NCI-H2107 treated with DMSO at 0.1 percent for 48 hours (cell line): ENCODE measurements around the gene CCNYL1.
A peak's percentile ranks its signal among the peaks of the same experiment; 100 is the strongest.
"Not testable (repeated sequence)": the region's sequence is repeated elsewhere in the genome, so short reads cannot be mapped to it uniquely, and the experiment has no call there.

Experiments
- DNase-seq: peaks from one replicate; lab custom pipeline; 2025; ENCODE audit not compliant: unreplicated experiment; lab: John Stamatoyannopoulos, UW

CCNYL1 gene

DNA sequence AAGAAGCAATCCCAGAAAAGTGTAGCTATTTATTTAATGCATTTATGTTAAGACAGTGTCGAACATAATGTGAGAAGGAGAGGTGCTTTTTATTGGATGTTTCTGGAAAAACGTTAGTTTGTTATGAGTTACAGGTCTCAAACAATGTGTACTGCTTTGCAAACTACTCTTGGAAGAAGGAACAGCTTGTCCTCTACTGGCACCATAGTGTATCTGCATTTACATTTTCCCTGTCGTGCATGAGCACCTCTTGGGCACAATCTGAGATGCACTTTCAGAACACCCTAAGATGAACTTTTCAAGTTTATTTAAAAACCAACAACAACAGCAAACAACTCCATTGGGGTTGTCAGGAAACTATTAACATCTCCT lies 22.8 kb downstream of the CCNYL1 start:
- DNase-seq, result no peak

DNA sequence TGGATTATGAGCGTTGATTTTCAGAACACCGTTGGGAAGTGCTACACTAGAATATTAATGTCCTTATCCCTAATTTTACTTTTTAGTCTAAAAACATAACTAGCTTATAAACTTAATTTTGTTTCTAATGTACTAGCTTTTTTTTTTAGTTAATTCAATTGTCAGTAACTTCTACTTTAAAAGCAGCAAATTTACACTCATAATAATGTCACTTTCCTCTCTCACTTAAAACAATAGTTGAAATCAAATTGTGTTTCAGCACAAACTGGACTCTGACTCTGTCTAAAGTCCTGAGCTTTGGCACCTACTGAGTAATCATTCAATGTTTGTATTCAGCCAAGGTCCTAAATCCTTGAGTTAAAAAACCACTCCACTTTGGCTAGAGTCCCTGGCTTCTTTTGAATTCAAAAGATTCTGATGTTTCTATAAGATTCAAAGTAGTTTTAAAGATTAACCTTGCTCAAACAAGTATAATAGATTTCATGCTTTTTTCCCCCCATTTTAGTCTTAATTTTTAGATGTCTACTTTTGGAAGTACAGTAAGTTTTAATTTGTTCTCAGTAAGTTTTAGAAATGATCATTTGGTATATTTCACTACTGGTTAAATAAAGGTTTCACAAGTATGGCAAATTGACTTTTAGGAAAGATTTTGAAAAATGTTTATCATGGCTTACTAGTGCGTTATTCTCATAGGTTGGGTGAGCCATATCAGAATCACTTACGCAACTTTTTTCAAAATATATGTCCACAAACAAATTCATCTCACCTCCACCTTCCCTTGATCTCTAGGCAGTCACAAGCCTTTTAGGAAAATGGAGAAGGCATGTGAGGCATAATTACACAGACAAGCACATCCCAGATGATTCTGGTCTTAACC lies 23.4 kb downstream of the CCNYL1 start:
- no peak for DNase-seq

DNA sequence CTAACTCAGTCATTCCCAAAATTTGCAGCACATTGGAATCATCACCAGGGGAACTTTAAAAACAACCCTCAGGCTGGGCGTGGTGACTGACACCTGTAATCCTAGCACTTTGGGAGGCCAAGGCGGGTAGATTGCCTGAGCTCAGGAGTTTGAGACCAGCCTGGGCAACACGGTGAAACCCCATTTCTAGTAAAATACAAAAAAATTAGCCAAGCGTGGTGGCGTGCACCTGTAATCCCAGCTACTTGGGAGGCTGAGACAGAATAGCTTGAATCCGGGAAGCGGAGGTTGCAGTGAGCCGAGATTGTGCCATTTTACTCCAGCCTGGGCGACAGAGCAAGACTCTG lies 24.0 kb downstream of the CCNYL1 start:
- DNase-seq, result not testable (repeated sequence)

DNA sequence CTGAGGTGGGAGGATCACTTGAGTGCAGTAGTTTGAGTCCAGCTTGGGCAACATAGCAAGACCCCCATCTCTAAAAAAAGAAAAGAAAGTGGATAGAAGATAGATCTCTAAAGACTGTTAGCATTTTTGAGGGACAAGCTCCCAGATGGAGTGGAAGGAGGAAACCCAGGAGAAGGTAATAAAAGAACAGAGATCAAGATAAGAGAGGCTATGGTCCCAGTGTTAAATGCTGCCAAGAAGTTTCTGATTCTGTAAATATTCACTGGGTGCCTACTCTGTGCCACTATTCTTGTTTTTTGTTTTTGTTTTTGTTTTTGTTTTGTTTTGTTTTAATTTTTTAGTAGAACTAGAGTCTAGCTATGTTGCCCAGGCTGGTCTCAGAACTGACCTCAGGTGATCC lies 32.1 kb downstream of the CCNYL1 start:
- no peak for DNase-seq

DNA sequence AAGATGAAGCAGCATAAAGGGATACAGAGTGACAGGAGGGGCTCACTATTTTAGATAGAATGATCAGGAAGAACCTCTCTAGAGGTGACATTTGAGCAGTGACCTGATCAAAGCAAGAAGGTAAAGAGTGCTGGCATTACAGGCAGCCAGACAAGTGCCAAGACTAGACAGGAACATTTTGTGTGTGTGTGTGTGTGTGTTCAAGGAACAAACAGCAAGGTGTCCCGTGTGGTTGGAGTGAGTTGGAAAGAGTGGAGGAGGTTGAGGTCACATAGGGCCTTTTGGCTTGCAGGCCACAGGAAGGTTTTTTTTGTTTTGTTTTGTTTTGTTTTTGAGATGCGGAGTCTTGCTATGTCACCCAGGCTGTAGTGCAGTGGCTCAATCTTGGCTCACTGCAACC lies 32.6 kb downstream of the CCNYL1 start:
- no peak for DNase-seq

DNA sequence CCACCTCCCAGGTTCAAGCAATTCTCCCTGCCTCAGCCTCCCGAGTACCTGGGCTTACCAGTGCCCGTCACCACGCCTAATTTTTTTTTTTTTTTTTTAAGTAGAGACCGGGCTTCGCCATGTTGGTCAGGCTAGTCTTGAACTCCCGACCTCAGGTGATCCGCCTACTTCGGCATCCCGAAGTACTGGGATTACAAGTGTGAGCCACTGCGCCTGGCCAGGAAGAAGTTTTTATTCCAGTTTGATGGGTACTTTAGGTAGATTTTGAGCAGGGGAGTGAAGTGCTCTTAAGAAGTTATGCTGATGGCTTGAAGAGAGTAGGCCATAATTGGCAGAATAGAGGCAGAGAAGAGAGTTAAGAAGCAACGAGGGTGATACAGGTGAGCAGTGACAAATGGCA lies 33.0 kb downstream of the CCNYL1 start:
- no peak for DNase-seq

DNA sequence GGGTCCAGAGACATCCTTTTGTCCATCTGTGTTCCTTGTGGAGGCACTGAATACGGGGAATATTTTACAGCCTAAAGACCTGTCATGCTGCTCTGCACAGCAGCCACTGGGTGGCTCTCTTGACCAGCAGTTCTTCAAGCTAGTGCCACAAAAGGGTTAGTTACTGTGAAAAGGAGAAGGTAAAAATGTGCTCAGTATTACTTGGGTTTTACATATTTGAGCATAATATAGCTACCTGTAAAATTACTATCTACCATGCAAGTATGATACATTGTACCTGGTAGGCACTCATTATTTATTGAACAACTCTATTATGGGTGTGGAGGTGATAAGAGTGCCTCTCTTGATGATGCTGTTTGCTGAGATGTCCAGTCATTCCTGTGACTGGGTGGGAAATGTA lies 34.7 kb downstream of the CCNYL1 start:
- DNase-seq, result peak; percentile 52

DNA sequence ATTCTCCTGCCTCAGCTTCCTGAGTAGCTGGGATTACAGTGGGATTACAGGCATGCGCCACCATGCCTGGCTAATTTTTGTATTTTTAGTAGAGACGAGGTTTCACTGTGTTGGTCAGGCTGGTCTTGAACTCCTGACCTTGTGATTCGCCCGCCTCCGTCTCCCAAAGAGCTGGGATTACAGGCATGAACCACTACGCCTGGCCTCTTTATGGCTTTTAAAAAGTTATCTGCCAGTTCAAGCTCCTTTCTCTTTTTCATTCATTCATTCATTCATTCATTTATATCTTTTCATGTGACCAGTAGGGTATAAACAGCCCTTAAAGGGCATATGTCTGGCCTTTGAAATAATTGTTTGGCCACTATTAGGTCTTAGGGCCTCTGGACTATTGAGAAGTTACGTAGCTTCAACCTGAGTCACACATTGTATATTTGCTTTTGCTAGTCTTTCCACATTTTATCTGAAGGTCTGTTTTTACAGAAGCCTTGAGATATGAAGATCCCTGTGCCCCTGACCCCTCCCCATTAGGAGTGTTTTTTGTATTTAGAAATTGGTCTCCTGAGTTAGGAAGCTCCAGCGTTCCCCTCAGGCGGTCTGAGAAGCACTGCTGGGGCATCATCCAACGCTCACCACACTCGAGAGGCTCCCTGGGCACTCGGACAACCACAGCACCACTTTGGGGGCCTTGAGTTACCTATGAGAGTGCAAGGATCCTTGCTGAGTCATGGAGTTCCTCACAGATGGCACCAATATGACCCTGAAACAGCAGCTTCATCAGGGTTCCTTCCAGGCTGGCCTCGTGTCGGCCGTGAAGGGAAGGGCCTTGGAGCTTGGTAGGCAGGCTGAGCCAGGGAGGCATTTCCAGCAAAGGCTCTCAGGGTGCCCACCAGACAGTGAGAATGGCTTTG lies 36.5 kb downstream of the CCNYL1 start:
- DNase-seq, result no peak

DNA sequence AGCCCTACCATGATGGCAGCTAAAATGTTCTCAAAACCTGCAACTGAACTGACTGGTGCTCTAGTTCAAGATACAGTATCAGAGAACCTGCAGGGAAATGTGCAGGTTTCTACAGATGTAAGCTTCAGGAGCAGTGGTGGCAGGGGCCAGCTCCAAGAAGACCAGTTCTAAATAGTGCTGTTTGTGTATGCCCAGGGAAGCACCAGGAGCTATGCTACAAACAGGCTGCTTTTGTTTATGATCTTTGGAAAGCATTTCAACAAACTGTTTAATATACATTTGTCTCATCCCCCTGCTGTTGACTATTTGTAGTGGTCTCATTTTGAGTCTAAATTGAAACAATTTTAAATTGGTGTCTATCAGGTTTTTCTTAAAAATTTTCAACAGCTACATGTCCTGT lies 37.6 kb downstream of the CCNYL1 start:
- no peak for DNase-seq

DNA sequence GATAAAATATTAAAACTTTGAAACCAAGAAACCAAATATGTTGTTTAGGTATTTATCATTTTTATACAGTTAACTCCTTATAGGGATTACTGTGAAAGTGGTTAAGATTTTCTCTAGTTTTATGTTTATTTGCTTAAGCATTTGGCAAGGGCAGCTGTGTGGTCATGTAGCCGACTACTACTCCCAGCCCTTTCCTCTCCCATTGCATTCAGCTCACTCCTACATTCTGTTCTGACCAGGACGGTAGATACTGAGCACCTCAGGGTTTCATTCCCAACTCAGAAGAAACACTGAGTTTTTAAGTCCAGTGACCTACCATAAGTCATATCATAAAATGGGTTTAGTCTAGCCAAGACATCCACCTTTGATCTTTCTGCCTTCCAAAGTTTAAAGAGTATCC lies 38.4 kb downstream of the CCNYL1 start:
- no peak for DNase-seq

DNA sequence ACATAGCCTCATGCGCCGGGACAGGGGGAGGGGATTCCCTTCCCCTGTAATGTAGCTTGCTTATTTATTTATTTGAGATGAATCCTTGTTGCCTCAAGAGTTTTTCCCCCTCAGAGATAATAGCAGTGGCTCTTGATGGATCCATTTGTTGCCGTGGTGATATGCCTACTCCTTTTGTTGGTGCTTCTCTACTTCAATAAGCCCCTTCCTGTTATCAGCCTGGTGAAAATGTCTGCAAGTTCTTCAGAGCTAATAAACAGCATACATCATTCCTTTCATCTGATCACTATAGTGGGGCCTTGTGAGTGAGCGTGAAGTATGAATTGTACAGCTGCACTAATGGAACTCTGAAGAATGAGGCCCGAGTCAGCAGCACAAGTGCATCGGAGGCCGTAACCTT lies 38.9 kb downstream of the CCNYL1 start:
- no peak for DNase-seq

DNA sequence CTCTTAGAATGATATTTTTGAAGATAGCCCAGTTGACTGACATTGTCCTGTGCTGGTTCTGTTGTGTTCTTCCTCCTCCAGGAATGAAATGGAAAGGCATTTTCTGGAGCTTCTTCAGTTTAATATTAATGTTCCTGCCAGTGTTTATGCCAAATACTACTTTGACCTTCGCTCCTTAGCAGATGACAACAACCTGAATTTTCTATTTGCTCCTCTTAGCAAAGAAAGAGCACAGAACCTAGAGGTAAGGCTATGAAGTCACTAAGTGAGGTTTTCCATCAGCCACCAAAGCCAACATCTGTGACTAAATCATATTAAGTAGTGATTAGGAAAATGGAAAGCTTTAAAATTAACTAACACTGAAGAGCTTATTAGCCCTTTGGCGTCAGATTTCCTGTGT lies 39.4 kb downstream of the CCNYL1 start:
- no peak for DNase-seq

DNA sequence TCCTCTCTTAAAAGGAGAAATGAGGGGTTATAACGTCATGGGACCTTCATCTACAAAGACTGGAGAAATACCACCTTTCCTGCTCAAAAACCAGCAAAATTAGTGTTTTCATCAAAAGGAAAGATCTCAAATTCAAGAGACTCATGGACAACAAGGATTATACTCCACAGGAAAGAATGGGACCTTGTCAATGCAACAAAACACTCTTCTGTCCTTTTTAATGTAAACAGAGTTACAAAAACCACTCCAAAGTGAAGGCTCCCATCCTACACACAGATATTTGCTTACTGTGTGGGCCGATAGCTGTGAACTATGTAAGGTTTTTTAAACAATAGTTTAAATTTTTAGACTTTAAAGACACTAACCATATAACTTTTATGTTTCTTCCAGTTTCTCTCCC lies 42.2 kb downstream of the CCNYL1 start:
- DNase-seq, result not testable (repeated sequence)

DNA sequence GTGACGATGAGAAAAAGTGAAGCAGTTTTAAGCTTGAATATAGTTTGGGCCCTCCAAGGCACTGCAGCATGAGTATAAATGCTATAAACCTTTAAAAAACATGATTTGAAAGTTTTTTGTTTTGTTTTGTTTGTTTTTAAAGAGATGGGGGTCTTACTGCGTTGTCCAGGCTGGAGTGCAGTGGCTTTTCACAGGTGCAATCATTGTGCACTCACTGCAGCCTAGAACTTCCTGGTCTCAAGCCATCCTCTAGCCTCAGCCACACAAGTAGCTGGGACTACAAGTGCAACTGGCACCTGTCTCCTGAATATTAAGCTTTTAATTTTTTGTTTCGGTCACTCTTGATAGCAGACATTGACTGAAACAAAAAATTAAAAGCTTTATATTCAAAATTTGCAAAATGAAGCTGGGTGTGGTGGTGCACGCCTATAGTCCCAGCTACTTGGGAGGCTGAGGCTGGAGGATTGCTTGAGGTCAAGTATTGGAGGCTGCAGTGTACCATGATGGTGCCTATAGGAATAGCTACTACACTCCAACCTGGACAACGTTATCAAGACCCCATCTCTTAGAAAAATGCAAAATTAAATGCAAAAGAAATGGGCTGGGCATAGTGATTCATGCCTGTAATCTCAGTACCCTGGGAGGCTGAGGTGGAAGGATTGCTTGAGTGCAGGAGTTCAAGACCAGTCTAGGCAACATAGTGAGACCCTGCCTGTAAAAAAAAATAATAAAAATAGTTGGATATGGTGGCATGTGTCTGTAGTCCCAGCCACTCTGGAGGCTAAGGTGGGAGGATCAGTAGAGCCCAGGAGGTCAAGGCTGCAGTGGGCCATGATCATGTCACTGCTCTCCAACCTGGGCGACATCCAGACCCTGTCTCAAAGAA lies 43.3 kb downstream of the CCNYL1 start:
- no peak for DNase-seq

DNA sequence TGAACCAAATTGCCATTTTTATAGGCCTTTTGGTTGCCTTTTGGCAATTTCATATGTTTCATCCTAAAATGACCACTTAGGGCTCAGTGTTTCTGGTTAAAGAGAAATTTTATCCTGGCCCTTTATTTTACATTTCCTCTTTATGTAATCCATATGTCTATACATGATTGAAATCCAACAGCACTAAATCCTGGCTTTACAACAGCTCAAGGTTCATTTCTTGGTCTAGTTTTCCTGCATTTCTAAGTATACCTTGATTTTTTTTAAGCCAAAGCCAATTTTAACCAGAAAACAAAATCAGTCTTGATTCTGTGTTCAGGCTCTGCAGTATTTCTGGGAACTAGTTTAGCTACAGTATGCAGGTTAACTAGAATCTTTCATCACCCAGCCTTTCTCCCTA lies 46.6 kb downstream of the CCNYL1 start:
- DNase-seq, result no peak

DNA sequence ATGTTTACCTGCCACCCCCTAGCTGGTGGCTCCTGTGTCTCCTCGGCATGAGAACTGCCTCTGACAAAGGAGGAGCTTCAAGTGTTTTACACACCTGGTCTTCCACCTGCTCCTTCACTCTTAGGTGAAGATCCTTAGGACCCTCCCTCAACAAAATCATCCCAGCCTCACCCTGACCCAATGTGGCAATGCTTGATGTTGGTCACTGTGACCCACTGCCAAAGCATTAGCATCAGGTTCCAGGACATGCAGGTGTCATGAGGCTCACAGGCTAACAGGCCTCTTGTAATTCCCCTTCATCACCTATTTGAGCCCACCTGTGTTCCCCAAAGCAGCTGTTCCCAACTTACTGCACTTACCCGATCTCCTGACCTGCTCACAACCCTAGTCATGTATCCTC lies 48.5 kb downstream of the CCNYL1 start:
- no peak for DNase-seq

DNA sequence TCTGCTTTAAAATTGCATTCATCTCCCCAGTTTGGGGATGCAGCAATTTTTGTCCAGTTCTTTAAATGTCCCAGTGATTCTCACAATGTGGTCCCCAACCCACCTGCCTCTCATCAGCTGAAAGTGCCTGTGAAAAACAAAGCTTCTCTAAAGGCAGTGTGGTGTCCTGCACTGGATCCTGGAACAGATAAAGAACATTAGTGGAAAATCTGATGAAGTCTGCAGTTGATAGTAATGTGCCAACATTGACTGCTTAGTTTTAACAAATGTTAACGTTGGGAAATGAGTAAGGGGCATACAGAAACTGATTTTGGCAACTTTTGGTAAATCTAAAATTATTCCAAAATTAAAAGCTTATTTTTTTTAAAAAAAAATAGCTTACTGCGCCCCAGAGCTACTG lies 49.0 kb downstream of the CCNYL1 start:
- DNase-seq, result no peak

DNA sequence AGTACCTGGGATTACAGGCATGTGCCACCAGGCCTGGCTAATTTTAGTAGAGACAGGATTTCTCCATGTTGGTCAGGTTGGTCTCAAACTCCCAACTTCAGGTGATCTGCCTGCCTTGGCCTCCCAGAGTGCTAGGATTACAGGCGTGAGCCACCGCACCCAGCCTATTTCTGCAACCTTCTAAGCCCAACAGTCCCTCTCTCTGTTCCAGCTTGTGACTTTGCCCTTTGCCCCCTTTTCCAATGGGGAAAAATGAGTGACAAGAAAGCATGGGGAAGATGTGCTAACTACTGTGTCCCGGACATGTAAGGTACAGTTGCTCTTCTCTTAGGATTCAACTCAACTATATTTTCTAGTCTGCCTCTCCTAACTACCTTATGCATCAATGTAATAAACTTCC lies 50.0 kb downstream of the CCNYL1 start:
- not testable (repeated sequence) for DNase-seq

DNA sequence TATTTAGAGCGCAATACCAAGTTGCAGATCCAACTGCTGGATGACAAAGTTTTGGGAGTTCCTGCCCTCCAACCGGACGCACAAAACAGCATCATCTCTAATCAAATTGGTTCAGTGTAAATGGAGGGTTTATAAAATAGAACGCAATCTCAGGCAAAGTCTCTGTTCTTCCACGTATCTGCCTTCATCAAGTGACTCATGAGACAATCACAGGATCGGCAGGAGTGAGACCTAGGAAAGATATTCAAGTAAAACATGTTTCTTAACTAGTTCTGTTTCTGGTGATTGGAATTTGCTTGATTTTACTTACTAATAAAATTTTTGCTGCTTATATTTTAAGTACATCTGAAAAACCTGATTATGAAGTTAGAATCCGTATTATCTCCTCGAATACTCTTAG lies 50.7 kb downstream of the CCNYL1 start:
- DNase-seq, result no peak

DNA sequence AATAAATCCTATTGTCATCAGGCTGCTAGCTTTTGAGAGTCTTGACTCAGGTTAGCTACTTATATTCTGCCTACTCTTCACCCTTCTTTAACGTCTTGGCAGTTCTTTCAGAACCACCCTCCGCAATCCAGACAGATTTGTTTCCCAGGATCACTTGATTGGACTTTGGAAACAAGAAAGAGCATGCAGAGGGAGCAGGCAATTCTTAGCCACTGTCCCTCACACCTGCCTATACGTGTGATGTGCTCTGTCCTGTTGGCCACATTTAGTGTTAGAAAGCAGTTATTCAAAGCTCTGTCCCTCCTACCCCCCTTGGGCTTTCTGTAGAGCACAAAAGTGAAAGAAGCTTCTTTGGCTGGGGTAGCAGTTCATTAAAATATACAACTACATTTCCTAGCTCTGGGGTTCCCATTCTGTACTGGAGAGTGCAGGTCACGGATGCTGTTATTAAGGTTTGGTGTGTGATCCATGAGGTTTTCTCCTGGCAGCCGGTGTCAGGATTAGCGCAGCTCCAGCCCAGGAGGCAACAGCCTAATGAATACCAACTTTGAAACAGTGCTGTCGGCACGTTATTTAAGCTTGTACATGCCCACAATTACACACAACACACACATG lies 52.0 kb downstream of the CCNYL1 start:
- DNase-seq, result no peak

DNA sequence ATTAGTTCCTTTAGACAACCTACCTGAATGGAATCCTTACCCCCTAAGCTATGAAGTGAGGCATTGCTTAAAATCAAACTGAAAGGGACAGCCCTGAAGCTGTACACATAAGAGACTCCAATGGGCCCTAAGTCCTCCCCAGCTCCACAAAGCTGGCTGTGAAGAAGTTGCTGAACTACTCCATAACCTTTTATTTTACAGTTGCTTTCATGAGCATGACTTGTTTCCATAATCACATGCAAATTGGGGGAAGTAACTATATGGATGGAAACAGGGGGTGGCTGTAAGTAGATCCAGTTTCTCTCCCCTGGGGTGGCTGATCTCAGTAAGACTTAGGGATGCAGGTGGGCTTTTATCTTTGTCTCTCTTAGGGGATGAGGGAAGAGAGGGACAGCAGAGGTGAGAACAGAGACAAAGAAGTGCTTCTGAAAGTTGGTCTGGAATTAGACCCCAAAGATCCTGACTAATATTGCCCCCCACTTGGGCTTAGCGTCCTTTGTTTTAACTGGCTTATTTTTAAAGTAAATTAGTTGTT lies 52.7 kb downstream of the CCNYL1 start:
- DNase-seq, result no peak
